K562 (cell line): Measurements from ENCODE around the gene ZNF335. TPM values are rescaled to one million over a fixed set of nuclear protein-coding genes. Genes with fewer than 3 reads are reported as not detected.

Experiments
- CTCF ChIP-seq, 3 experiments: IDR thresholded peaks in 2 of 3; conservative IDR thresholded peaks in 1 of 3; 2 replicates each; pipeline ENCODE4 v1.5.1; 2011 to 2012; ENCODE audit warnings: low read length in 3 of 3, mild to moderate bottlenecking in 3 of 3, control low read depth in 2 of 3, improper control_type of control experiment in 1 of 3, inconsistent platforms in 1 of 3, low read depth in 1 of 3, mixed read lengths in 1 of 3, moderate library complexity in 1 of 3; ENCODE audit not compliant: insufficient read depth in 2 of 3
- HNRNPK ChIP-seq: fragments of 200-400 bp; formaldehyde crosslinking; IDR thresholded peaks from one replicate; pipeline ENCODE4 v1.6.1; 2018; ENCODE audit warnings: mild to moderate bottlenecking, low read depth, low read length; ENCODE audit not compliant: poor library complexity, severe bottlenecking
- HNRNPUL1 ChIP-seq: fragments of 200-400 bp; formaldehyde crosslinking; IDR thresholded peaks from 2 replicates; pipeline ENCODE4 v1.6.1; 2017; ENCODE audit warnings: low read length
- KHSRP ChIP-seq: fragments of 450-650 bp; IDR thresholded peaks from 2 replicates; pipeline ENCODE4 v1.6.1; 2017
- MEF2D ChIP-seq: conservative IDR thresholded peaks from 2 replicates; pipeline ENCODE4 v1.6.1; 2016; ENCODE audit warnings: low read depth, missing genetic modification characterization, missing compliant biosample characterization
- NUFIP1 ChIP-seq: fragments of 450-650 bp; IDR thresholded peaks from 2 replicates; pipeline ENCODE4 v1.6.1; 2018; ENCODE audit not compliant: partially characterized antibody
- SMAD3 ChIP-seq: fragments of 450-650 bp; formaldehyde crosslinking; conservative IDR thresholded peaks from 2 replicates; pipeline ENCODE4 v1.4.0; 2020; ENCODE audit warnings: mild to moderate bottlenecking
- SOX6 ChIP-seq: fragments of 450-650 bp; IDR thresholded peaks from 2 replicates; pipeline ENCODE4 v1.6.1; 2014; ENCODE audit warnings: mild to moderate bottlenecking
- SUPT5H ChIP-seq: fragments of 450-650 bp; IDR thresholded peaks from 2 replicates; pipeline ENCODE4 v1.6.1; 2016
- YY1 ChIP-seq, 3 experiments: IDR thresholded peaks; 2 replicates each; pipeline ENCODE4 v1.6.1; 2011; ENCODE audit warnings: low read length in 2 of 3, mild to moderate bottlenecking in 2 of 3, moderate library complexity in 2 of 3, borderline replicate concordance in 1 of 3, control low read depth in 1 of 3, low read depth in 1 of 3; ENCODE audit not compliant: insufficient read depth in 3 of 3, insufficient replicate concordance in 2 of 3, control insufficient read depth in 1 of 3, insufficient read length in 1 of 3; ENCODE audit errors: extremely low read depth in 1 of 3
- ZBTB7A ChIP-seq: IDR thresholded peaks from 2 replicates; pipeline ENCODE4 v1.6.1; 2011; ENCODE audit warnings: low read depth, mild to moderate bottlenecking, low read length, moderate library complexity, borderline replicate concordance; ENCODE audit not compliant: control insufficient read depth
- polyA plus RNA-seq, 8 experiments: library from polyadenylated mRNA; depleted of rRNA in 4 of 8; stranded (reverse) in 5 of 8; unstranded in 3 of 8; fragments of >200 nt; fragmentation: Nextera tagmentation in 2 of 8; fragmentation: Illumina TruSeq in 1 of 8; extraction: Ambion mirVana in 2 of 8; extraction: Trizol in 1 of 8; gene quantifications; 2 replicates each; pipeline versions ENCODE4 v1.2.1 to v1.2.3, GENCODE V29; 2011 to 2014; ENCODE audit warnings: inconsistent platforms in 1 of 8, missing spikeins in 1 of 8
- total RNA-seq, 7 experiments: library from RNA; depleted of rRNA in 6 of 7; stranded (reverse); fragments of >200 nt in 6 of 7; fragmentation: Illumina TruSeq in 2 of 7; extraction: Trizol in 2 of 7; gene quantifications; 2 replicates each; pipeline versions ENCODE4 v1.2.1 to v1.2.3, GENCODE V29; 2011 to 2021; ENCODE audit warnings: low replicate concordance in 1 of 7
- TF ChIP-seq, protein P1 (sequence below): IDR thresholded peaks from 2 replicates; pipeline ENCODE4 v1.6.1; 2011; ENCODE audit warnings: borderline replicate concordance, low read depth, mild to moderate bottlenecking, moderate library complexity, low read length; ENCODE audit not compliant: insufficient read depth, poor library complexity, severe bottlenecking

ZNF335 gene
- total and polyA plus RNA-seq, 9 of the 15 experiments (the other 6 are each of a cell fraction or from before 2014, with no cell fraction given) = 0.39 to 16.0 (median 7.6) TPM

DNA sequence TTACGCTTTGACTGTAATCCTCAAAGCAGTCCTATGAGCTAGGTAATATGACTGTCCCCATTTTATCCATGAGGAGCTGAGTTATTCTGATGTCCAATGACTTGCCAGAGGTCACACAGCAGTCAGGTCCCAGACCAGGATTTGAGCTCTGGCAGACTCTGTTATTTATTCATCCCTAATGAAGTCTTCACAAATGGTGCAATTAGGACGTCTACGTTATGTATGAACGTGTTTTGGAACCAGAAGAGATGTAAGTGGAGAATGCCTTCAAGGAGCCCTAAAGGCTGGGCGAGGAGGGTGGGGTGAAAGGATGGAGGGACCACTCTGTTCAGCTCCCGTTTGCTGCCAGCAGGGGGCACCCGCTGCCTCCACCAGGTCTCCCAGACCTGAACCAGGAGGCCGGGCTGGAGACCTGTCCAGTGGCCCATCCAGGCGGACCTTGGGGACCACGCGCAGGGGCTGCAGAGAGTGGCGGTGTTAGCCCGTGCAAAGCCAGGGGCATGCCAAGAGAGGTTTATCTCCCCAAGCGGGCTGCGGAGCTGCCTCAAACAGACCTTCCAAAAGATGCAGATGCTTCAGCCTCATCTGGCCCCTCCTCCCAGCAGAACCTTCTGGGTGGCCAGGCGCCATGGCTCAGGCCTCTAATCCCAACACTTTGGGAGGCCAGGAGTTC is 15.2 kb upstream of the ZNF335 start (continued):
- TF ChIP-seq CTCF (IDR thresholded peaks at IDR 0.05 in 2 of 3, conservative IDR thresholded peaks at IDR 0.05 in 1 of 3; ENCODE audit: insufficient read depth in 2 of 3, low read depth in 1 of 3, low read length in 3 of 3) (peak; percentile 88 to 97 (median 91)), YY1 (IDR thresholded peaks at IDR 0.05; ENCODE audit: borderline replicate concordance in 1 of 3, control insufficient read depth in 1 of 3, extremely low read depth in 1 of 3, insufficient read depth in 3 of 3, insufficient read length in 1 of 3, insufficient replicate concordance in 2 of 3, low read depth in 1 of 3, low read length in 2 of 3) (peak in 1 of 3 experiments; percentile 23), NUFIP1 (no peak), SMAD3 (CRISPR knock-in tag) (0 out of 2 replicates have a peak, but pooled peaks have one; percentile 22), MEF2D (no peak), HNRNPK (no peak), SUPT5H (no peak), KHSRP (no peak), SOX6 (no peak), ZBTB7A (peak; percentile 66; the same call in 1 of the 2 replicates), HNRNPUL1 (no peak)
- TF ChIP-seq, protein P1, sequence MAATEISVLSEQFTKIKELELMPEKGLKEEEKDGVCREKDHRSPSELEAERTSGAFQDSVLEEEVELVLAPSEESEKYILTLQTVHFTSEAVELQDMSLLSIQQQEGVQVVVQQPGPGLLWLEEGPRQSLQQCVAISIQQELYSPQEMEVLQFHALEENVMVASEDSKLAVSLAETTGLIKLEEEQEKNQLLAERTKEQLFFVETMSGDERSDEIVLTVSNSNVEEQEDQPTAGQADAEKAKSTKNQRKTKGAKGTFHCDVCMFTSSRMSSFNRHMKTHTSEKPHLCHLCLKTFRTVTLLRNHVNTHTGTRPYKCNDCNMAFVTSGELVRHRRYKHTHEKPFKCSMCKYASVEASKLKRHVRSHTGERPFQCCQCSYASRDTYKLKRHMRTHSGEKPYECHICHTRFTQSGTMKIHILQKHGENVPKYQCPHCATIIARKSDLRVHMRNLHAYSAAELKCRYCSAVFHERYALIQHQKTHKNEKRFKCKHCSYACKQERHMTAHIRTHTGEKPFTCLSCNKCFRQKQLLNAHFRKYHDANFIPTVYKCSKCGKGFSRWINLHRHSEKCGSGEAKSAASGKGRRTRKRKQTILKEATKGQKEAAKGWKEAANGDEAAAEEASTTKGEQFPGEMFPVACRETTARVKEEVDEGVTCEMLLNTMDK = peak; percentile 42
